GM21360 (cell line): ENCODE data around the gene GARNL3.

Experiments used
- ATAC-seq: cut with Tn5 transposase; IDR thresholded peaks from one replicate; pipeline ENCODE4 v1.9.1; 2021; ENCODE audit warnings: mild to moderate bottlenecking, moderate library complexity; ENCODE audit not compliant: unreplicated experiment

The GARNL3 gene

GRCh38 chr9:127269449-127269848, 4.9 kb downstream of the GARNL3 start:
- ATAC-seq, result no peak

GRCh38 chr9:127273326-127273725, 8.8 kb downstream of the GARNL3 start:
- ATAC-seq, result no peak

GRCh38 chr9:127277099-127277498, 12.5 kb downstream of the GARNL3 start:
- ATAC-seq, result no peak

GRCh38 chr9:127277770-127278169, 13.2 kb downstream of the GARNL3 start:
- ATAC-seq, result no peak

GRCh38 chr9:127278372-127278771, 13.8 kb downstream of the GARNL3 start:
- no peak for ATAC-seq

- ATAC-seq, result no peak
Measured at GRCh38 chr9:127279717-127280285, 15.2 kb downstream of the GARNL3 start.

GRCh38 chr9:127280880-127281660, 16.5 kb downstream of the GARNL3 start:
- no peak for ATAC-seq

GRCh38 chr9:127281891-127282290, 17.3 kb downstream of the GARNL3 start:
- ATAC-seq, result no peak

- no peak for ATAC-seq
Measured at GRCh38 chr9:127282611-127283010, 18.0 kb downstream of the GARNL3 start.

GRCh38 chr9:127283135-127283534, 18.6 kb downstream of the GARNL3 start:
- ATAC-seq, result no peak

GRCh38 chr9:127283917-127284497, 19.4 kb downstream of the GARNL3 start:
- ATAC-seq, result no peak

GRCh38 chr9:127285965-127286364, 21.4 kb downstream of the GARNL3 start:
- ATAC-seq, result no peak

GRCh38 chr9:127290561-127291065, 26.0 kb downstream of the GARNL3 start:
- no peak for ATAC-seq

GRCh38 chr9:127291246-127291778, 26.7 kb downstream of the GARNL3 start:
- no peak for ATAC-seq

GRCh38 chr9:127292415-127292814, 27.8 kb downstream of the GARNL3 start:
- no peak for ATAC-seq

- ATAC-seq, result no peak
Measured at GRCh38 chr9:127293328-127293727, 28.8 kb downstream of the GARNL3 start.

GRCh38 chr9:127293767-127294166, 29.2 kb downstream of the GARNL3 start:
- ATAC-seq, result no peak

GRCh38 chr9:127295005-127295404, 30.4 kb downstream of the GARNL3 start:
- ATAC-seq, result no peak

GRCh38 chr9:127300886-127301447, 36.4 kb downstream of the GARNL3 start:
- ATAC-seq, result no peak

- no peak for ATAC-seq
Measured at GRCh38 chr9:127303830-127304229, 39.3 kb downstream of the GARNL3 start.

GRCh38 chr9:127305206-127305837, 40.7 kb downstream of the GARNL3 start:
- no peak for ATAC-seq
